HepG2 (cell line): ENCODE data around the gene CYP2W1. TPM values are rescaled to one million over a fixed set of nuclear protein-coding genes. Genes with fewer than 3 reads are reported as not detected.

Experiments used
- BCL6 ChIP-seq: IDR thresholded peaks from 2 replicates; pipeline ENCODE4 v1.6.1; 2016; ENCODE audit warnings: missing genetic modification reagents, missing compliant biosample characterization
- CAMTA2 ChIP-seq: sonication (generic); formaldehyde crosslinking; IDR thresholded peaks from 2 replicates; pipeline ENCODE4 v1.4.0; 2020; ENCODE audit warnings: mild to moderate bottlenecking, missing genetic modification reagents, borderline replicate concordance
- CBX2 ChIP-seq, 2 experiments: fragments of 200-600 bp in 1 of 2; sonication (generic); formaldehyde crosslinking in 1 of 2; IDR thresholded peaks; 2 replicates each; pipeline versions ENCODE4 v1.7.0 to v1.8.1; 2018 to 2022; ENCODE audit warnings: low read depth in 2 of 2, low read length in 1 of 2, mild to moderate bottlenecking in 1 of 2, missing genetic modification reagents in 1 of 2
- DRAP1 ChIP-seq: IDR thresholded peaks from 2 replicates; pipeline ENCODE4 v1.6.1; 2016; ENCODE audit warnings: missing genetic modification reagents, missing compliant biosample characterization
- FOXK2 ChIP-seq: fragments of 450-650 bp; IDR thresholded peaks from 2 replicates; pipeline ENCODE4 v1.6.1; 2016
- IKZF1 ChIP-seq: fragments of 450-650 bp; IDR thresholded peaks from 2 replicates; pipeline ENCODE4 v1.7.1; 2016
- MYNN ChIP-seq: sonication (generic); formaldehyde crosslinking; IDR thresholded peaks from 2 replicates; pipeline ENCODE4 v1.4.0; 2020; ENCODE audit warnings: mild to moderate bottlenecking, low read depth, missing genetic modification reagents
- NR1H2 ChIP-seq: sonication (generic); formaldehyde crosslinking; IDR thresholded peaks from 2 replicates; pipeline ENCODE4 v1.8.1; 2022; ENCODE audit warnings: low read depth, missing genetic modification reagents, borderline replicate concordance
- SALL1 ChIP-seq: sonication (generic); formaldehyde crosslinking; IDR thresholded peaks from 2 replicates; pipeline ENCODE4 v1.8.0; 2022; ENCODE audit warnings: mild to moderate bottlenecking, missing genetic modification reagents
- TBP ChIP-seq: sonication (generic); formaldehyde crosslinking; IDR thresholded peaks from 2 replicates; pipeline ENCODE4 v1.5.0; 2020; ENCODE audit warnings: missing genetic modification reagents
- U2AF2 ChIP-seq: fragments of 200-400 bp; formaldehyde crosslinking; IDR thresholded peaks from 2 replicates; pipeline ENCODE4 v1.6.1; 2017; ENCODE audit warnings: low read depth, mild to moderate bottlenecking, low read length
- ZBTB49 ChIP-seq: sonication (generic); formaldehyde crosslinking; IDR thresholded peaks from 2 replicates; pipeline ENCODE4 v1.4.0; 2020; ENCODE audit warnings: missing genetic modification reagents, borderline replicate concordance
- ZEB1 ChIP-seq: IDR thresholded peaks from 2 replicates; pipeline ENCODE4 v1.6.1; 2012; ENCODE audit warnings: mild to moderate bottlenecking, low read depth, inconsistent platforms; ENCODE audit not compliant: insufficient replicate concordance
- ZFP37 ChIP-seq: sonication (generic); formaldehyde crosslinking; IDR thresholded peaks from 2 replicates; pipeline ENCODE4 v1.4.0; 2020; ENCODE audit warnings: missing genetic modification reagents, borderline replicate concordance
- ZNF329 ChIP-seq: sonication (generic); formaldehyde crosslinking; IDR thresholded peaks from 2 replicates; pipeline ENCODE4 v1.9.0; 2021; ENCODE audit warnings: low read depth, mild to moderate bottlenecking, missing genetic modification reagents
- ZNF343 ChIP-seq: sonication (generic); formaldehyde crosslinking; IDR thresholded peaks from 2 replicates; pipeline ENCODE4 v1.4.0; 2020; ENCODE audit warnings: mild to moderate bottlenecking, missing genetic modification reagents
- ZNF530 ChIP-seq: sonication (generic); formaldehyde crosslinking; IDR thresholded peaks from 2 replicates; pipeline ENCODE4 v1.5.0; 2020; ENCODE audit warnings: low read depth, mild to moderate bottlenecking, missing genetic modification reagents
- ZNF549 ChIP-seq: sonication (generic); formaldehyde crosslinking; IDR thresholded peaks from 2 replicates; pipeline ENCODE4 v1.5.0; 2020; ENCODE audit warnings: missing genetic modification reagents
- ZNF646 ChIP-seq: sonication (generic); formaldehyde crosslinking; IDR thresholded peaks from 2 replicates; pipeline ENCODE4 v1.9.0; 2021; ENCODE audit warnings: mild to moderate bottlenecking, missing genetic modification reagents
- ZNF773 ChIP-seq: sonication (generic); formaldehyde crosslinking; IDR thresholded peaks from 2 replicates; pipeline ENCODE4 v1.4.0; 2020; ENCODE audit warnings: missing genetic modification reagents, borderline replicate concordance
- ZNF878 ChIP-seq: sonication (generic); formaldehyde crosslinking; IDR thresholded peaks from 2 replicates; pipeline ENCODE4 v1.8.1; 2023; ENCODE audit warnings: mild to moderate bottlenecking, missing genetic modification reagents, moderate library complexity
- polyA plus RNA-seq, 8 experiments: library from polyadenylated mRNA; depleted of rRNA in 3 of 8; stranded (reverse) in 7 of 8; unstranded in 1 of 8; fragments of >200 nt; fragmentation: Illumina TruSeq in 4 of 8; extraction: Trizol in 4 of 8; gene quantifications; 2 replicates each; pipeline versions ENCODE4 v1.2.1 to v1.2.3, GENCODE V29; 2011 to 2016; ENCODE audit warnings: low read depth in 4 of 8, missing spikeins in 1 of 8, mixed read lengths in 1 of 8; ENCODE audit not compliant: insufficient read depth in 1 of 8
- total RNA-seq, 5 experiments: library from RNA; depleted of rRNA; stranded (reverse); fragments of >200 nt; fragmentation: Illumina TruSeq; extraction: Trizol; gene quantifications; 2 replicates each; pipeline ENCODE4 v1.2.3, GENCODE V29; 2016; ENCODE audit warnings: low read depth in 1 of 5

CYP2W1 gene
- total and polyA plus RNA-seq, 2 of the 13 experiments (the other 11 are each of a cell fraction or from before 2014, with no cell fraction given): 19.5 to 31.7 TPM

- peak; percentile 66; the same call in 1 of the 2 replicates for TF ChIP-seq ZNF646 (CRISPR knock-in tag)
- TF ChIP-seq ZFP37 (CRISPR knock-in tag): peak; percentile 92
- peak; percentile 73 for TF ChIP-seq DRAP1
- TF ChIP-seq NR1H2 (CRISPR knock-in tag): no peak
- TF ChIP-seq FOXK2: 0 out of 2 replicates have a peak, but pooled peaks have one; percentile 20
- TF ChIP-seq SALL1 (CRISPR knock-in tag): peak; percentile 94
- no peak for TF ChIP-seq ZBTB49
- TF ChIP-seq ZNF530 (CRISPR knock-in tag): no peak
- TF ChIP-seq ZNF549: peak; percentile 19; the same call in 1 of the 2 replicates
- TF ChIP-seq CAMTA2 (CRISPR knock-in tag): no peak; the same call in 1 of the 2 replicates
- peak; percentile 31; the same call in 1 of the 2 replicates for TF ChIP-seq BCL6
- TF ChIP-seq ZNF343 (CRISPR knock-in tag): 0 out of 2 replicates have a peak, but pooled peaks have one; percentile 52
- TF ChIP-seq CBX2 (IDR thresholded peaks at IDR 0.05; ENCODE audit: low read depth, low read length): no peak
- TF ChIP-seq CBX2 (CRISPR knock-in tag; IDR thresholded peaks at IDR 0.05; ENCODE audit: low read depth): 0 out of 2 replicates have a peak, but pooled peaks have one; percentile 30
- no peak for TF ChIP-seq TBP (CRISPR knock-in tag)
- no peak for TF ChIP-seq IKZF1
- no peak for TF ChIP-seq U2AF2
- no peak for TF ChIP-seq ZNF773 (CRISPR knock-in tag)
- peak; percentile 75; the same call in 1 of the 2 replicates for TF ChIP-seq ZNF329 (CRISPR knock-in tag)
- peak; percentile 87 for TF ChIP-seq ZNF878 (CRISPR knock-in tag)
- TF ChIP-seq ZEB1: peak; percentile 78
- no peak for TF ChIP-seq MYNN (CRISPR knock-in tag)
Observed at GRCh38 chr7:957418-958220, 25.4 kb upstream of the CYP2W1 start (continued).
